Cardiac fibroblast (primary cell): ENCODE results near the gene LYRM1.
"Not testable (repeated sequence)": the region's sequence is repeated elsewhere in the genome, so short reads cannot be mapped to it uniquely, and the experiment has no call there.

ENCODE experiments used
- DNase-seq, 2 donors: peaks; one replicate each; pipeline versions ENCODE4 v3.0.0 to v3.0.0-alpha.2; 2010; ENCODE audit warnings: low read depth in 2 of 2
- H3K4me3 ChIP-seq, 2 donors: replicated peaks in 1 of 2; 1 replicate in 1 of 2; 2 replicates in 1 of 2; pipeline ENCODE4 v1.5.1; 2011; ENCODE audit warnings: low read depth in 2 of 2, low read length in 2 of 2, mild to moderate bottlenecking in 2 of 2, moderate library complexity in 1 of 2
- TF ChIP-seq, protein P1 (sequence below): IDR thresholded peaks from one replicate; pipeline ENCODE4 v1.5.1; 2011; ENCODE audit warnings: low read depth, mild to moderate bottlenecking, low read length, inconsistent platforms

Gene LYRM1

DNA sequence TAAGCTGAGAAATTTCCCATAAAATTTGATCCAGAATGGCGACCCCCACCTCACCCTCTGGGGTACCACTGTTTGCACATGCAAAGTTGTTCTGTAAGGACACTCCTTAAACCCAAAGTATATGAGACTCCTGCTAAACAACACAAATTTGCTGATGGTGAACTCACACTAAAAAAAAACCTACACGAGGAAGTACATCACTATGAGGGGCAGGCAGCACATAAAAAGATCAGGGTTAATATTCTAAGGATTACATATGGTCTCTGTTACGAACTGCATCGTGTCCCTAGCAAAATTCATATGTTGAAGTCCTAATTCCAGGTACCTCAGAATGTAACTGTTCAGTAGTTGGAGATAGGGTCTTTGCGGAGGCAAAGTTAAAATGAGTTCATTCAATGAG is 60.3 kb downstream of the LYRM1 start:
- DNase-seq = no peak
- TF ChIP-seq, protein P1, sequence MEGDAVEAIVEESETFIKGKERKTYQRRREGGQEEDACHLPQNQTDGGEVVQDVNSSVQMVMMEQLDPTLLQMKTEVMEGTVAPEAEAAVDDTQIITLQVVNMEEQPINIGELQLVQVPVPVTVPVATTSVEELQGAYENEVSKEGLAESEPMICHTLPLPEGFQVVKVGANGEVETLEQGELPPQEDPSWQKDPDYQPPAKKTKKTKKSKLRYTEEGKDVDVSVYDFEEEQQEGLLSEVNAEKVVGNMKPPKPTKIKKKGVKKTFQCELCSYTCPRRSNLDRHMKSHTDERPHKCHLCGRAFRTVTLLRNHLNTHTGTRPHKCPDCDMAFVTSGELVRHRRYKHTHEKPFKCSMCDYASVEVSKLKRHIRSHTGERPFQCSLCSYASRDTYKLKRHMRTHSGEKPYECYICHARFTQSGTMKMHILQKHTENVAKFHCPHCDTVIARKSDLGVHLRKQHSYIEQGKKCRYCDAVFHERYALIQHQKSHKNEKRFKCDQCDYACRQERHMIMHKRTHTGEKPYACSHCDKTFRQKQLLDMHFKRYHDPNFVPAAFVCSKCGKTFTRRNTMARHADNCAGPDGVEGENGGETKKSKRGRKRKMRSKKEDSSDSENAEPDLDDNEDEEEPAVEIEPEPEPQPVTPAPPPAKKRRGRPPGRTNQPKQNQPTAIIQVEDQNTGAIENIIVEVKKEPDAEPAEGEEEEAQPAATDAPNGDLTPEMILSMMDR = no peak

DNA sequence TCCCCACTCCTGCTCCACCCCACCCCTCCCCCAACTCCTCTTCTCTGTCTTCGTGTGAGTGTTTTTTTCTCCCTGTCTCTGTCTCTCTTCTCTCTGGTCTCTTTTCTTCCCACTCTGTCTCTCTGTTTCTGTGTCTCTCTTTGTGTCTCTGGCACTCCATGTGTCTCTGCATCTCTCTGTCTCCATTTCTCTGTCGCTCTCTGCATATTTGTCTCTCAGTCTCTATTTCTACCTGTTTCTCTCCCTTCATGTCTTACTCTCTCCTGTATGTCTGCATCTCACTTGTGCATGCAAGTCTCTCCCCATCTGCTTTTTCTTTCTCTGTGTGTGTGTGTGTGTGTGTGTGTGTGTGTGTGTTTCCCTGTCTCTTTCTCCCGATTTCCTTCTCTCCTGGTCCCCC is 68.2 kb downstream of the LYRM1 start:
- no peak overlapping the region for H3K4me3 ChIP-seq
- TF ChIP-seq, protein P1 = no peak
- no peak for DNase-seq

More for the DNA sequence above, 60.3 kb downstream of the LYRM1 start:
- no peak overlapping the region for H3K4me3 ChIP-seq

DNA sequence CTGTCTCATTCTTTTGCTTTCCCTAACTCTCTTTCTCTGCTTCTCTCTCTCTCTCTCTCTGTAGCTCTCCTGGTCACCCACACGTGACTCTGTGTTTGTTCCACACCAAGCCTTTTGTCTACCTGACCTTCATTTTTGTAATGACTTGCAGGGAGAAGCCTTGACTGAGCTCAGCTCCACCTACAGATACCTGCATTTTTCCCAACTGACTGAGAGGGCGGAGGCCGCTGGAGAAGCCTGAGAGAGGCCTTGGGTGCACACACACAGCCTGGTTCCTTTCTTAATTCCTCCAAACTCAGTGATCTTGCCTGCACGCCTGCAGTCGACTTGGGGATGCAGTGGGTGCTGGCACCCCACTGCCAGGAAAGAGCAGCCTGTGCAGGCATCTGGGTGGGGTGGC is 68.8 kb downstream of the LYRM1 start:
- no peak overlapping the region for H3K4me3 ChIP-seq
- no peak for DNase-seq
- TF ChIP-seq, protein P1 = no peak

DNA sequence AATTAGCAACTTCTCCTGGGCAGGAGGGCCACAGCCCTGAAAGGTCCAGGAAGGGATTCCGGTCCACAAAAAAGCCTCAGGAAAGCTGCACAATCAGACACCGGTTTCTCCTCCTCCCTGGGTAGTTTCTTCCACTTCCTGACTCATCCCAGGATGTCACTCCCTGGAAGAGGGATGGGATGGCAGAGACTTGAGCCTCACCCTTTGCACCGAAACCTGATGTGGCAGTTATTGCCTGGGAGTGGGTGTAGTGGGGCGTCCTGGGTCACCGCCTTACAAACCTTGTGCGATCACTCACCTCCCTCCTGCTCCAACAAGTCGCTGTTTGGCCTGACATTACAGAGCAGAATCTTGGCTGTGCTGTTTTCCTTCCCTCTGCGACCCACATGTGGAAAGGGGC is 70.8 kb downstream of the LYRM1 start:
- TF ChIP-seq, protein P1 = no peak
- no peak for DNase-seq
- H3K4me3 ChIP-seq = no peak overlapping the region

DNA sequence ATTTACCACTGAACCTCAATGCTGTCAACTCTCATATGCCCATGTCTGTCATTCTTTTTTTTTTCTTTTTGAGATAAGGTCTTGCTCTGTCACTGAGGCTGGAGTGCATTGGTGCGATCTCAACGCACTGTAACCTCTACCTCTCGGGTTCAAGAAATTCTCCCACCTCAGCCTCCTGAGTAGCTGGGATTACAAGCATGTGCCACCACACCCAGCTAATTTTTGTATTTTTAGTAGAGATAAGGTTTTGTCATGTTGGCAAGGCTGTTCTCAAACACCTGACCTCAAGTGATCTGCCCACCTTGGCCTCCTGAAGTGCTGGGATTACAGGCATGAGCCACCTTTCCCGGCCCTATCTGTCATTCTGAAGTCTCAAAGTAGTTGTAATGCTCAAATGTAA is 72.6 kb downstream of the LYRM1 start:
- not testable (repeated sequence) for H3K4me3 ChIP-seq, DNase-seq
